ENCODE results near the gene BYSL. TPM values are rescaled to one million over a fixed set of nuclear protein-coding genes. Genes with fewer than 3 reads are reported as not detected.

BYSL gene
- polyA plus RNA-seq, 1 of the 3 experiments (the other 2 are of a cell fraction): 56.0 TPM

GRCh38 chr6:41927253-41927652, 6.0 kb downstream of the BYSL start:
- Histone ChIP-seq H3K4me3 (ENCODE audit: low read depth in 2 of 2, low read length in 1 of 2) (no peak overlapping the region), H3K9me3 (no peaks in the 10 kb centered on the region), H4K20me1 (ENCODE audit: insufficient read depth) (peaks cover 3% of the 10 kb centered on the region), H3K9ac (no peak overlapping the region), H3K27me3 (ENCODE audit: insufficient read depth) (no peaks in the 10 kb centered on the region), H3F3A (replicated peaks; ENCODE audit: insufficient read depth) (no peaks in the 10 kb centered on the region), H3K4me1 (ENCODE audit: control insufficient read depth in 1 of 2, insufficient read depth in 2 of 2, low read depth in 1 of 2, low read length in 1 of 2) (peaks cover 5 to 11% of the 10 kb centered on the region in 2 experiments; a peak in 3 of 4 replicates), H2AFZ (ENCODE audit: low read depth) (no peak overlapping the region), H3K36me3 (replicated peaks in 1 of 2; ENCODE audit: control insufficient read depth in 1 of 2, insufficient read depth in 2 of 2, low read length in 1 of 2) (peaks cover 39 to 59% of the 10 kb centered on the region in 2 experiments), H3K27ac (ENCODE audit: low read depth in 2 of 2, low read length in 1 of 2) (no peak overlapping the region), H3K9me2 (no peaks in the 10 kb centered on the region), H3K4me2 (no peak overlapping the region), H3K79me2 (ENCODE audit: insufficient read depth) (peaks cover 69% of the 10 kb centered on the region)
- 94% methylated on average over 6 of the region's 6 CpGs for WGBS (ENCODE audit: low lambda C conversion rate)
- TF ChIP-seq CHD2 (IDR thresholded peaks at IDR 0.05; ENCODE audit: low read length, partially characterized antibody) (no peak), RCOR1 (IDR thresholded peaks at IDR 0.05; ENCODE audit: low read length) (no peak), CTCF (IDR thresholded peaks at IDR 0.05) (no peak), FOXM1 (IDR thresholded peaks at IDR 0.05; ENCODE audit: low read depth) (no peak), NFIC (IDR thresholded peaks at IDR 0.05; ENCODE audit: borderline replicate concordance) (no peak), ELF1 (IDR thresholded peaks at IDR 0.05) (no peak), IRF3 (IDR thresholded peaks at IDR 0.05; ENCODE audit: low read depth, low read length) (no peak), POLR2AphosphoS5 (IDR thresholded peaks at IDR 0.05; ENCODE audit: low read depth, low read length) (no peak), USF1 (IDR thresholded peaks at IDR 0.05; ENCODE audit: borderline replicate concordance, low read depth) (no peak), RFX5 (IDR thresholded peaks at IDR 0.05; ENCODE audit: low read length) (no peak), MEF2A (IDR thresholded peaks at IDR 0.05; ENCODE audit: borderline replicate concordance, low read depth) (no peak)
- ChIA-PET CTCF (interaction anchor here (1.0 to 3.9 kb wide), 5 partner anchors 9 to 140 kb away, joined by 3 to 14 read pairs (median 8); partner anchors contain the start of gene TOMM6), POLR2A (interaction anchor here (1.3 kb wide), 1 partner anchor 13 kb away, joined by 5 read pairs; no protein-coding TSS in a partner anchor)
- DNase-seq: no peak

GRCh38 chr6:41929924-41930323, 8.6 kb downstream of the BYSL start:
- no peak overlapping the region for H3K27ac ChIP-seq (ENCODE audit: low read depth in 2 of 2, low read length in 1 of 2)
- POLR2A ChIA-PET: no interaction called here
- no peaks in the 10 kb centered on the region; a peak in 1 of 4 replicates for H3K4me1 ChIP-seq (ENCODE audit: control insufficient read depth in 1 of 2, insufficient read depth in 2 of 2, low read depth in 1 of 2, low read length in 1 of 2)
- WGBS (ENCODE audit: low lambda C conversion rate): 100% methylated on average over 4 of the region's 6 CpGs
- no peak overlapping the region for H3K9ac ChIP-seq
- no peaks in the 10 kb centered on the region for H3K9me2 ChIP-seq
- H3F3A ChIP-seq (replicated peaks; ENCODE audit: insufficient read depth): peaks cover 11% of the 10 kb centered on the region
- H3K9me3 ChIP-seq: no peaks in the 10 kb centered on the region
- no peaks in the 10 kb centered on the region for H3K27me3 ChIP-seq (ENCODE audit: insufficient read depth)
- peaks cover 56 to 69% of the 10 kb centered on the region in 2 experiments for H3K36me3 ChIP-seq (replicated peaks in 1 of 2; ENCODE audit: control insufficient read depth in 1 of 2, insufficient read depth in 2 of 2, low read length in 1 of 2)
- H2AFZ ChIP-seq (ENCODE audit: low read depth): no peak overlapping the region
- H3K79me2 ChIP-seq (ENCODE audit: insufficient read depth): peaks cover 44% of the 10 kb centered on the region
- no peak overlapping the region for H3K4me2 ChIP-seq
- TF ChIP-seq REST (IDR thresholded peaks at IDR 0.05; ENCODE audit: low read depth, low read length) (no peak), ELF1 (IDR thresholded peaks at IDR 0.05) (no peak), GATA2 (CRISPR knock-in tag; IDR thresholded peaks at IDR 0.05) (no peak), YY1 (IDR thresholded peaks at IDR 0.05; ENCODE audit: low read depth) (no peak), RCOR1 (IDR thresholded peaks at IDR 0.05; ENCODE audit: low read length) (no peak), USF1 (IDR thresholded peaks at IDR 0.05; ENCODE audit: borderline replicate concordance, low read depth) (no peak), CHD2 (IDR thresholded peaks at IDR 0.05; ENCODE audit: low read length, partially characterized antibody) (no peak)
- no peak for DNase-seq
- CTCF ChIA-PET: interaction anchor here (1.2 to 3.9 kb wide), 5 partner anchors 9 to 143 kb away, joined by 4 to 17 read pairs (median 11); partner anchors contain the start of genes BYSL, MED20 and TOMM6
- H3K4me3 ChIP-seq (ENCODE audit: low read depth in 2 of 2, low read length in 1 of 2): no peak overlapping the region
- peaks cover 3% of the 10 kb centered on the region for H4K20me1 ChIP-seq (ENCODE audit: insufficient read depth)

Measured in SK-N-SH (cell line).